NCI-H1092 (cell line): ENCODE measurements around the gene ANKRD13D.
"Not testable (repeated sequence)": the region's sequence is repeated elsewhere in the genome, so short reads cannot be mapped to it uniquely, and the experiment has no call there.

Experiments
- DNase-seq: peaks from one replicate; lab custom pipeline; 2025; lab: John Stamatoyannopoulos, UW

Gene ANKRD13D

GRCh38 chr11:67289226-67289650 is at the start of gene ANKRD13D:
Gene ANKRD13D, plus strand, starts transcription at chr11:67289303. Its CDS starts 158 bp downstream, at chr11:67289461.
- peak; percentile 89 for DNase-seq

- DNase-seq = peak; percentile 97
These were observed 49.1 kb upstream of the ANKRD13D start for GRCh38 chr11:67239783-67240575.

- no peak for DNase-seq
These were observed 48.3 kb upstream of the ANKRD13D start for GRCh38 chr11:67240576-67241389.

GRCh38 chr11:67242548-67242947 is 46.6 kb upstream of the ANKRD13D start:
- no peak for DNase-seq

- DNase-seq = no peak
These were observed 46.1 kb upstream of the ANKRD13D start for GRCh38 chr11:67243051-67243450.

- no peak for DNase-seq
These were observed 44.1 kb upstream of the ANKRD13D start for GRCh38 chr11:67245046-67245445.

- DNase-seq = no peak
These were observed 41.1 kb upstream of the ANKRD13D start for GRCh38 chr11:67247946-67248550.

- DNase-seq = no peak
These were observed 40.5 kb upstream of the ANKRD13D start for GRCh38 chr11:67248653-67249052.

GRCh38 chr11:67250059-67251043 is 38.8 kb upstream of the ANKRD13D start:
- no peak for DNase-seq

- DNase-seq = no peak
These were observed 37.3 kb upstream of the ANKRD13D start for GRCh38 chr11:67251841-67252240.

GRCh38 chr11:67252831-67253239 is 36.3 kb upstream of the ANKRD13D start:
- no peak for DNase-seq

- no peak for DNase-seq
These were observed 35.1 kb upstream of the ANKRD13D start for GRCh38 chr11:67253872-67254624.

- DNase-seq = no peak
These were observed 34.3 kb upstream of the ANKRD13D start for GRCh38 chr11:67254798-67255197.

GRCh38 chr11:67255353-67255752 is 33.8 kb upstream of the ANKRD13D start:
- DNase-seq = no peak

GRCh38 chr11:67255864-67256263 is 33.2 kb upstream of the ANKRD13D start:
- no peak for DNase-seq

GRCh38 chr11:67256477-67257135 is 32.5 kb upstream of the ANKRD13D start:
- DNase-seq = no peak

- no peak for DNase-seq
These were observed 28.7 kb upstream of the ANKRD13D start for GRCh38 chr11:67260406-67260805.

- DNase-seq = not testable (repeated sequence)
These were observed 28.0 kb upstream of the ANKRD13D start for GRCh38 chr11:67260885-67261639.

GRCh38 chr11:67261640-67261945 is 27.5 kb upstream of the ANKRD13D start:
- no peak for DNase-seq
